D721Med (cell line): ENCODE data around the gene SYNE2.

Source experiments
- DNase-seq: peaks from one replicate; pipeline ENCODE4 v3.0.0; 2011; ENCODE audit warnings: low spot score; ENCODE audit not compliant: insufficient read length
- FAIRE-seq: peaks from 2 replicates; lab custom pipeline; 2011; peaks lifted over from hg19 to GRCh38; lab: Jason Lieb, UNC
- CTCF ChIP-seq: IDR thresholded peaks from 2 replicates; pipeline ENCODE4 v1.5.1; 2012; ENCODE audit warnings: mild to moderate bottlenecking, control low read depth; ENCODE audit not compliant: insufficient read depth; ENCODE audit errors: missing control alignments

The SYNE2 gene

GRCh38 chr14:64234877-64235651 is 382.3 kb downstream of the SYNE2 start:
- DNase-seq (no peak), FAIRE-seq (no peak)
- no peak for TF ChIP-seq CTCF

GRCh38 chr14:64235652-64236640 is 383.1 kb downstream of the SYNE2 start:
- FAIRE-seq (no peak), DNase-seq (no peak)
- no peak for TF ChIP-seq CTCF

GRCh38 chr14:64238049-64238448 is 385.2 kb downstream of the SYNE2 start:
- DNase-seq (no peak), FAIRE-seq (no peak)
- no peak for TF ChIP-seq CTCF

GRCh38 chr14:64238631-64239030 is 385.8 kb downstream of the SYNE2 start:
- FAIRE-seq (no peak), DNase-seq (no peak)
- TF ChIP-seq CTCF, result no peak

GRCh38 chr14:64244279-64244678 is 391.5 kb downstream of the SYNE2 start:
- DNase-seq (no peak), FAIRE-seq (no peak)
- TF ChIP-seq CTCF, result no peak

- no peak for TF ChIP-seq CTCF
- no peak for FAIRE-seq
- no peak for DNase-seq
Observed at GRCh38 chr14:64245491-64245890, 392.7 kb downstream of the SYNE2 start.

- no peak for TF ChIP-seq CTCF
- DNase-seq, result no peak
- no peak for FAIRE-seq
Observed at GRCh38 chr14:64246688-64247087, 393.9 kb downstream of the SYNE2 start.
